Brain microvascular endothelial cell (primary cell): ENCODE data around the gene SAMD3.
"Not testable (repeated sequence)": the region's sequence is repeated elsewhere in the genome, so short reads cannot be mapped to it uniquely, and the experiment has no call there.

ENCODE experiments used
- DNase-seq: peaks from one replicate; pipeline ENCODE4 v3.0.0-alpha.2; 2020
- H3K27ac ChIP-seq: fragments of 250-450 bp; sonication (Bioruptor Pico); 2 replicates; pipeline ENCODE4 v1.5.1; 2020; ENCODE audit warnings: mild to moderate bottlenecking, moderate library complexity
- H3K27me3 ChIP-seq: fragments of 250-450 bp; sonication (Bioruptor Pico); replicated peaks from 2 replicates; pipeline ENCODE4 v1.5.1; 2020; ENCODE audit warnings: mild to moderate bottlenecking
- H3K36me3 ChIP-seq: fragments of 250-450 bp; sonication (Bioruptor Pico); replicated peaks from 2 replicates; pipeline ENCODE4 v1.5.1; 2020; ENCODE audit warnings: mild to moderate bottlenecking
- H3K4me3 ChIP-seq: 2 replicates; pipeline ENCODE4 v1.5.1; 2011; ENCODE audit warnings: low read depth, mild to moderate bottlenecking, control low read depth, low read length, moderate library complexity
- CTCF ChIP-seq: IDR thresholded peaks from 2 replicates; pipeline ENCODE4 v1.5.1; 2011; ENCODE audit warnings: low read depth, mild to moderate bottlenecking, moderate library complexity, low read length, control low read depth, inconsistent platforms; ENCODE audit errors: missing control alignments
- in situ Hi-C: cut with HindIII; loops from 2 replicates; pipeline ENCODE4 v1.10.0; 2017; ENCODE audit warnings: low sequenced_read_pairs, low pct_ligation_motif_present

SAMD3 gene

GRCh38 chr6:130222775-130223174 lies at the start of gene SAMD3:
Gene SAMD3, minus strand, starts transcription at chr6:130222951. Its CDS starts 7,678 bp downstream, at chr6:130215273.
- in situ Hi-C loops, result no loop called here
- Histone ChIP-seq H3K4me3 (no peak within 1 kb of the TSS), H3K36me3 (no peaks in the 10 kb centered on the region), H3K27me3 (no peaks in the 10 kb centered on the region), H3K27ac (no peak within 1 kb of the TSS)
- no peak for DNase-seq
- TF ChIP-seq CTCF, result no peak

- TF ChIP-seq CTCF, result no peak
- Histone ChIP-seq H3K36me3 (no peaks in the 10 kb centered on the region), H3K27ac (no peak overlapping the region), H3K4me3 (no peak overlapping the region), H3K27me3 (no peaks in the 10 kb centered on the region)
- DNase-seq, result no peak
- in situ Hi-C loops, result no loop called here
These were observed 47.4 kb upstream of the SAMD3 start for GRCh38 chr6:130269969-130270635.

- H3K27ac ChIP-seq, H3K4me3 ChIP-seq, in situ Hi-C loops, H3K27me3 ChIP-seq, H3K36me3 ChIP-seq, DNase-seq: not testable (repeated sequence)
These were observed 42.8 kb upstream of the SAMD3 start for GRCh38 chr6:130265553-130265952.

- Histone ChIP-seq H3K27me3 (no peaks in the 10 kb centered on the region), H3K27ac (no peak overlapping the region), H3K36me3 (no peaks in the 10 kb centered on the region), H3K4me3 (no peak overlapping the region)
- no peak for DNase-seq
- TF ChIP-seq CTCF, result no peak
- in situ Hi-C loops, result no loop called here
These were observed 39.3 kb upstream of the SAMD3 start for GRCh38 chr6:130262008-130262407.

GRCh38 chr6:130261558-130261957 lies 38.8 kb upstream of the SAMD3 start:
- H3K27me3 ChIP-seq, H3K36me3 ChIP-seq, H3K27ac ChIP-seq, DNase-seq, in situ Hi-C loops, H3K4me3 ChIP-seq: not testable (repeated sequence)

GRCh38 chr6:130260614-130261241 lies 38.0 kb upstream of the SAMD3 start:
- H3K27me3 ChIP-seq, in situ Hi-C loops, H3K27ac ChIP-seq, DNase-seq, H3K4me3 ChIP-seq, H3K36me3 ChIP-seq: not testable (repeated sequence)

- DNase-seq, H3K27me3 ChIP-seq, in situ Hi-C loops, H3K27ac ChIP-seq, H3K4me3 ChIP-seq, H3K36me3 ChIP-seq: not testable (repeated sequence)
These were observed 37.3 kb upstream of the SAMD3 start for GRCh38 chr6:130260050-130260462.

- in situ Hi-C loops, result no loop called here
- H3K27ac ChIP-seq, result no peak overlapping the region
- H3K4me3 ChIP-seq, result no peak overlapping the region
- TF ChIP-seq CTCF, result no peak
- H3K36me3 ChIP-seq, result no peaks in the 10 kb centered on the region
- H3K27me3 ChIP-seq, result no peaks in the 10 kb centered on the region
- DNase-seq, result no peak
These were observed 36.8 kb upstream of the SAMD3 start for GRCh38 chr6:130259557-130259956.
